H1 (cell line): Measurements from ENCODE around the gene GET3. TPM values are rescaled to one million over a fixed set of nuclear protein-coding genes. Genes with fewer than 3 reads are reported as not detected.
A peak's percentile ranks its signal among the peaks of the same experiment; 100 is the strongest.

Experiments used
- CTCF ChIA-PET: fragments of 300-600 bp; sonication (Branson Sonifier 250); formaldehyde crosslinking; loops from one replicate; lab custom pipeline; 2021; ENCODE audit not compliant: partially characterized antibody; lab: Charles Lee
- POLR2A ChIA-PET: fragments of 300-600 bp; sonication (Branson Sonifier 250); formaldehyde crosslinking; loops from one replicate; lab custom pipeline; 2021; ENCODE audit warnings: inconsistent platforms; ENCODE audit not compliant: partially characterized antibody; lab: Charles Lee
- DNase-seq, 2 experiments: peaks; one replicate each; pipeline versions ENCODE4 v3.0.0 to v3.0.0-alpha.2; 2010 to 2022; ENCODE audit warnings: low spot score in 2 of 2, low read depth in 1 of 2, mixed read lengths in 1 of 2
- FAIRE-seq: peaks from 2 replicates; lab custom pipeline; 2011; peaks lifted over from hg19 to GRCh38; lab: Jason Lieb, UNC
- H2AFZ ChIP-seq: 2 replicates; pipeline ENCODE4 v1.8.1; 2012; ENCODE audit warnings: low read length, inconsistent platforms
- H2AK5ac ChIP-seq: 2 replicates; pipeline ENCODE4 v1.6.1; 2013; ENCODE audit warnings: low read depth, low read length
- H2BK120ac ChIP-seq: replicated peaks from 2 replicates; pipeline ENCODE3; 2013; ENCODE audit warnings: low read depth, low read length, inconsistent platforms
- H2BK12ac ChIP-seq: 2 replicates; pipeline ENCODE4 v1.6.1; 2013; ENCODE audit warnings: low read depth, low read length
- H2BK15ac ChIP-seq: 2 replicates; pipeline ENCODE4 v1.6.1; 2013; ENCODE audit warnings: low read length
- H2BK20ac ChIP-seq: 2 replicates; pipeline ENCODE4 v1.6.1; 2013; ENCODE audit warnings: low read length
- H2BK5ac ChIP-seq: 2 replicates; pipeline ENCODE4 v1.6.1; 2013; ENCODE audit warnings: low read depth, low read length
- H3K14ac ChIP-seq: 2 replicates; pipeline ENCODE4 v1.6.1; 2013; ENCODE audit warnings: inconsistent platforms; ENCODE audit not compliant: insufficient read length
- H3K18ac ChIP-seq: 2 replicates; pipeline ENCODE4 v1.6.1; 2013; ENCODE audit warnings: low read length; ENCODE audit errors: extremely low read depth
- H3K23ac ChIP-seq: 2 replicates; pipeline ENCODE4 v1.6.1; 2013; ENCODE audit warnings: inconsistent platforms; ENCODE audit not compliant: insufficient read length
- H3K23me2 ChIP-seq: 2 replicates; pipeline ENCODE4 v1.6.1; 2013; ENCODE audit warnings: low read depth, low read length
- H3K27ac ChIP-seq: 2 replicates; pipeline ENCODE4 v1.6.1; 2011; ENCODE audit warnings: low read depth, low read length, inconsistent platforms
- H3K27me3 ChIP-seq, 4 experiments: replicated peaks in 1 of 4; 1 replicate in 1 of 4; 2 replicates in 3 of 4; pipeline versions ENCODE4 v1.6.1 to v1.8.1; 2011 to 2013; ENCODE audit warnings: low read length in 3 of 4, mild to moderate bottlenecking in 3 of 4, inconsistent platforms in 2 of 4, mixed read lengths in 2 of 4, moderate library complexity in 1 of 4; ENCODE audit not compliant: control insufficient read depth in 3 of 4, insufficient read depth in 3 of 4; ENCODE audit errors: extremely low read depth in 1 of 4
- H3K36me3 ChIP-seq, 4 experiments: 2 replicates each; pipeline versions ENCODE4 v1.6.1 to v1.8.1; 2011 to 2013; ENCODE audit warnings: mild to moderate bottlenecking in 4 of 4, low read length in 3 of 4, moderate library complexity in 2 of 4, control low read depth in 1 of 4, inconsistent platforms in 1 of 4; ENCODE audit not compliant: insufficient read depth in 4 of 4, control insufficient read depth in 2 of 4
- H3K4ac ChIP-seq: replicated peaks from 2 replicates; pipeline ENCODE3; 2013; ENCODE audit warnings: low read length, low read depth, mixed read lengths, inconsistent platforms; ENCODE audit not compliant: insufficient read length
- H3K4me1 ChIP-seq, 4 experiments: replicated peaks in 1 of 4; 1 replicate in 1 of 4; 2 replicates in 3 of 4; pipeline versions ENCODE4 v1.6.1 to v1.8.1; 2011 to 2013; ENCODE audit warnings: low read length in 3 of 4, inconsistent platforms in 2 of 4, mixed read lengths in 1 of 4; ENCODE audit not compliant: insufficient read depth in 4 of 4, control insufficient read depth in 3 of 4
- H3K4me2 ChIP-seq, 2 experiments: 2 replicates each; pipeline versions ENCODE4 v1.6.1 to v1.8.1; 2011 to 2013; ENCODE audit warnings: low read depth in 2 of 2, low read length in 2 of 2, control low read depth in 1 of 2, inconsistent platforms in 1 of 2, mild to moderate bottlenecking in 1 of 2; ENCODE audit not compliant: insufficient read depth in 1 of 2
- H3K4me3 ChIP-seq, 4 experiments: fragments of 200-600, 300-600 bp in 1 of 4; sonication (generic), shearing (Covaris generic), sonication (Bioruptor Twin) in 1 of 4; 2 replicates each; pipeline versions ENCODE4 v1.5.1 to v1.8.1; 2011 to 2016; ENCODE audit warnings: low read length in 4 of 4, low read depth in 3 of 4, control low read depth in 2 of 4, inconsistent platforms in 2 of 4, mild to moderate bottlenecking in 2 of 4, mixed read lengths in 1 of 4, moderate library complexity in 1 of 4; ENCODE audit not compliant: insufficient read depth in 2 of 4; ENCODE audit errors: extremely low read depth in 1 of 4
- H3K56ac ChIP-seq: replicated peaks from 2 replicates; pipeline ENCODE3; 2013; ENCODE audit warnings: low read depth, mild to moderate bottlenecking, mixed read lengths, low read length, inconsistent platforms; ENCODE audit not compliant: insufficient read length
- H3K79me1 ChIP-seq: 2 replicates; pipeline ENCODE4 v1.6.1; 2013; ENCODE audit warnings: low read depth, low read length, control low read depth
- H3K79me2 ChIP-seq, 2 experiments: 2 replicates each; pipeline versions ENCODE4 v1.6.1 to v1.8.1; 2012 to 2013; ENCODE audit warnings: low read length in 2 of 2, mild to moderate bottlenecking in 2 of 2, inconsistent platforms in 1 of 2; ENCODE audit not compliant: insufficient read depth in 2 of 2, control insufficient read depth in 1 of 2
- H3K9ac ChIP-seq, 4 experiments: replicated peaks in 1 of 4; 1 replicate in 1 of 4; 2 replicates in 3 of 4; pipeline versions ENCODE4 v1.6.1 to v1.8.1; 2011 to 2013; ENCODE audit warnings: low read depth in 3 of 4, low read length in 3 of 4, control low read depth in 2 of 4, mild to moderate bottlenecking in 2 of 4, moderate library complexity in 2 of 4, inconsistent platforms in 1 of 4; ENCODE audit errors: extremely low read depth in 1 of 4
- H3K9me3 ChIP-seq, 2 experiments: 2 replicates each; pipeline versions ENCODE4 v1.6.1 to v1.8.1; 2012 to 2013; ENCODE audit warnings: mild to moderate bottlenecking in 2 of 2, moderate library complexity in 2 of 2, control low read depth in 1 of 2, inconsistent platforms in 1 of 2, low read depth in 1 of 2, low read length in 1 of 2, mixed read lengths in 1 of 2; ENCODE audit not compliant: insufficient read depth in 2 of 2
- H4K20me1 ChIP-seq, 2 experiments: replicated peaks in 1 of 2; 2 replicates each; pipeline versions ENCODE3 to v1.8.1; 2011 to 2013; ENCODE audit warnings: inconsistent platforms in 2 of 2, low read length in 2 of 2, mild to moderate bottlenecking in 1 of 2; ENCODE audit not compliant: insufficient read depth in 2 of 2, control insufficient read depth in 1 of 2
- H4K5ac ChIP-seq: 2 replicates; pipeline ENCODE4 v1.6.1; 2013; ENCODE audit warnings: low read length, low read depth, mixed read lengths, inconsistent platforms; ENCODE audit not compliant: insufficient read length
- H4K8ac ChIP-seq: 2 replicates; pipeline ENCODE4 v1.8.0; 2013; ENCODE audit warnings: mild to moderate bottlenecking, moderate library complexity, low read length, inconsistent platforms; ENCODE audit not compliant: insufficient read depth; ENCODE audit errors: extremely low read depth
- H4K91ac ChIP-seq: replicated peaks from 2 replicates; pipeline ENCODE3; 2013; ENCODE audit warnings: low read length, mixed read lengths, inconsistent platforms; ENCODE audit not compliant: insufficient read length
- WGBS, 2 experiments: shearing (Covaris generic) in 1 of 2; methylation state at CpG; one replicate each; pipeline versions ENCODE4 v1.1.6 to v1.1.7; 2013 to 2015; ENCODE audit warnings: low lambda C conversion rate in 2 of 2, mixed read lengths in 2 of 2, inconsistent platforms in 1 of 2, low coverage in 1 of 2, missing lambda C conversion rate in 1 of 2; ENCODE audit not compliant: insufficient replicate concordance in 2 of 2, insufficient coverage in 1 of 2, insufficient read length in 1 of 2; ENCODE audit errors: extremely low coverage in 1 of 2, missing lambda C conversion rate in 1 of 2; 5-methylcytosine and 5-hydroxymethylcytosine counted together
- polyA plus RNA-seq, 7 experiments: library from polyadenylated mRNA; depleted of rRNA in 3 of 7; stranded (reverse) in 5 of 7; unstranded in 2 of 7; fragments of >200 nt in 5 of 7; fragments of 200-250 nt in 2 of 7; gene quantifications; 1 replicate in 5 of 7; 2 replicates in 1 of 7; 4 replicates in 1 of 7; pipeline versions ENCODE4 v1.2.1 to v1.2.3, GENCODE V29; 2011 to 2013; ENCODE audit warnings: missing spikeins in 2 of 7, mixed read lengths in 2 of 7
- total RNA-seq: library from RNA; stranded (reverse); fragmentation: NEBNext Ultra II Directional; extraction: Animal tissue kit (Norgen Biotek cat#: 25700); gene quantifications from 2 replicates; pipeline ENCODE4 v1.2.1, GENCODE V29; 2021
- TF ChIP-seq, protein P1 (sequence below), 3 experiments: IDR thresholded peaks; 1 replicate in 2 of 3; 2 replicates in 1 of 3; pipeline versions ENCODE4 v1.5.1 to v1.6.1; 2011; ENCODE audit warnings: low read length in 3 of 3, mild to moderate bottlenecking in 3 of 3, inconsistent platforms in 2 of 3, low read depth in 1 of 3, moderate library complexity in 1 of 3; ENCODE audit not compliant: insufficient read depth in 1 of 3; ENCODE audit errors: control extremely low read depth in 1 of 3

GET3 gene
- total and polyA plus RNA-seq, 2 of the 8 experiments (the other 6 are each of a cell fraction or from before 2014, with no cell fraction given) = 105 to 297 TPM

DNA sequence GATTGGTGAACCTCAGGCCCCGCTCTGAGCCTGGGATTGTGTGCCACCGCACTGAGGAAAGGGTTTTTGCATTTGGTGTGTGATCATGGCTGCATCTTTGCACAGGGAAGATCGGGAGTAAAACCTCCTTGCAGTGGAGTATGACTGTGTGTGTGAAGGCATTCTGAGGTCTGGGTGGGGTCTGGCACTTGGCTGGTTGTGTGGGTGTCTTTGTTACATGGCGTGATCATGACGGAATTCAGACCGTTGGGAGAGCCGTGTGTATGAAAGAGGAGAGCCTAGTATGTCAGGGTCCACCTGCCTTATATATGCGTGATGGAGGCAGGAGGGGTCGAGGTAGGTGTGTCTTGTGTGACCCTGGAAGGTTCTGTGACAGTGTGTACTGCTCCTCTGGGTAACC, 13.6 kb downstream of the GET3 start:
- CTCF ChIA-PET = interaction anchor here (1.7 to 4.8 kb wide), 2 partner anchors 11 to 33 kb away, joined by 3 to 56 read pairs; no protein-coding TSS in a partner anchor
- POLR2A ChIA-PET = interaction anchor here (1.4 to 10.3 kb wide), 6 partner anchors 13 to 54 kb away, joined by 4 to 104 read pairs (median 23); partner anchors contain the start of genes FBXW9, GET3, TNPO2 and TRIR
- 88% methylated on average over 9 of the region's 9 CpGs; no CpG with 5 or more reads in 1 of the 2 experiments for WGBS, 2 experiments
- H4K20me1 ChIP-seq = peaks cover 0 to 2% of the 10 kb centered on the region in 2 experiments
- peak overlapping the region in 1 of 2 experiments; percentile 74; a peak in 1 of 4 replicates for H3K4me2 ChIP-seq
- H3K27me3 ChIP-seq = no peaks in the 10 kb centered on the region; a peak in 3 of 7 replicates
- H3K79me2 ChIP-seq = no peaks in the 10 kb centered on the region
- TF ChIP-seq, protein P1, sequence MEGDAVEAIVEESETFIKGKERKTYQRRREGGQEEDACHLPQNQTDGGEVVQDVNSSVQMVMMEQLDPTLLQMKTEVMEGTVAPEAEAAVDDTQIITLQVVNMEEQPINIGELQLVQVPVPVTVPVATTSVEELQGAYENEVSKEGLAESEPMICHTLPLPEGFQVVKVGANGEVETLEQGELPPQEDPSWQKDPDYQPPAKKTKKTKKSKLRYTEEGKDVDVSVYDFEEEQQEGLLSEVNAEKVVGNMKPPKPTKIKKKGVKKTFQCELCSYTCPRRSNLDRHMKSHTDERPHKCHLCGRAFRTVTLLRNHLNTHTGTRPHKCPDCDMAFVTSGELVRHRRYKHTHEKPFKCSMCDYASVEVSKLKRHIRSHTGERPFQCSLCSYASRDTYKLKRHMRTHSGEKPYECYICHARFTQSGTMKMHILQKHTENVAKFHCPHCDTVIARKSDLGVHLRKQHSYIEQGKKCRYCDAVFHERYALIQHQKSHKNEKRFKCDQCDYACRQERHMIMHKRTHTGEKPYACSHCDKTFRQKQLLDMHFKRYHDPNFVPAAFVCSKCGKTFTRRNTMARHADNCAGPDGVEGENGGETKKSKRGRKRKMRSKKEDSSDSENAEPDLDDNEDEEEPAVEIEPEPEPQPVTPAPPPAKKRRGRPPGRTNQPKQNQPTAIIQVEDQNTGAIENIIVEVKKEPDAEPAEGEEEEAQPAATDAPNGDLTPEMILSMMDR (IDR thresholded peaks at IDR 0.05; ENCODE audit: control extremely low read depth in 1 of 3, insufficient read depth in 1 of 3, low read depth in 1 of 3, low read length in 3 of 3) = no peak
- no peak overlapping the region for H3K23ac ChIP-seq
- H3K18ac ChIP-seq = peak overlapping the region; percentile 60
- H3K14ac ChIP-seq = no peak overlapping the region
- 0 out of 2 replicates have a peak overlapping the region, but pooled peaks have one; percentile 5 for H2BK20ac ChIP-seq
- H2BK12ac ChIP-seq = peak overlapping the region; percentile 60; the same call in 1 of the 2 replicates
- FAIRE-seq = no peak
- peaks cover 0 to 10% (median 4%) of the 10 kb centered on the region in 4 experiments; a peak in 4 of 7 replicates for H3K4me1 ChIP-seq
- no peak overlapping the region for H3K27ac ChIP-seq
- no peak overlapping the region for H4K91ac ChIP-seq
- no peak overlapping the region for H4K8ac ChIP-seq
- H3K9ac ChIP-seq = no peak overlapping the region; a peak in 1 of 7 replicates
- H3K4ac ChIP-seq = no peak overlapping the region
- no peaks in the 10 kb centered on the region for H3K9me3 ChIP-seq
- no peak overlapping the region for H2BK5ac ChIP-seq
- H3K79me1 ChIP-seq = no peaks in the 10 kb centered on the region
- H3K4me3 ChIP-seq = no peak overlapping the region
- no peak overlapping the region; the same call in none of the 2 replicates for H2BK15ac ChIP-seq
- peak overlapping the region; percentile 86; the same call in 1 of the 2 replicates for H2AK5ac ChIP-seq
- H3K23me2 ChIP-seq = peaks cover 8% of the 10 kb centered on the region
- H4K5ac ChIP-seq = no peak overlapping the region
- H3K56ac ChIP-seq = no peak overlapping the region
- H2AFZ ChIP-seq = no peak overlapping the region
- no peak for DNase-seq
- no peak overlapping the region for H2BK120ac ChIP-seq
- peaks cover 0 to 11% (median 7%) of the 10 kb centered on the region in 4 experiments; a peak in 6 of 8 replicates for H3K36me3 ChIP-seq
